GM19023 (cell line): Measurements from ENCODE around the gene OPTN.

Experiments used
- ATAC-seq: cut with Tn5 transposase; IDR thresholded peaks from one replicate; pipeline ENCODE4 v1.9.1; 2021; ENCODE audit warnings: mild to moderate bottlenecking, moderate library complexity; ENCODE audit not compliant: unreplicated experiment

The OPTN gene

GRCh38 chr10:13180788-13181187, 80.8 kb downstream of the OPTN start:
- no peak for ATAC-seq

- ATAC-seq: no peak
Measured at GRCh38 chr10:13182424-13182823, 82.5 kb downstream of the OPTN start.

- ATAC-seq: peak; percentile 62
Measured at GRCh38 chr10:13183625-13184024, 83.7 kb downstream of the OPTN start.

- no peak for ATAC-seq
Measured at GRCh38 chr10:13184276-13184675, 84.3 kb downstream of the OPTN start.

- no peak for ATAC-seq
Measured at GRCh38 chr10:13184730-13185514, 85.0 kb downstream of the OPTN start.

- ATAC-seq: no peak
Measured at GRCh38 chr10:13187135-13187534, 87.2 kb downstream of the OPTN start.
